ENCODE measurements around the gene TMEM151B.

DNA sequence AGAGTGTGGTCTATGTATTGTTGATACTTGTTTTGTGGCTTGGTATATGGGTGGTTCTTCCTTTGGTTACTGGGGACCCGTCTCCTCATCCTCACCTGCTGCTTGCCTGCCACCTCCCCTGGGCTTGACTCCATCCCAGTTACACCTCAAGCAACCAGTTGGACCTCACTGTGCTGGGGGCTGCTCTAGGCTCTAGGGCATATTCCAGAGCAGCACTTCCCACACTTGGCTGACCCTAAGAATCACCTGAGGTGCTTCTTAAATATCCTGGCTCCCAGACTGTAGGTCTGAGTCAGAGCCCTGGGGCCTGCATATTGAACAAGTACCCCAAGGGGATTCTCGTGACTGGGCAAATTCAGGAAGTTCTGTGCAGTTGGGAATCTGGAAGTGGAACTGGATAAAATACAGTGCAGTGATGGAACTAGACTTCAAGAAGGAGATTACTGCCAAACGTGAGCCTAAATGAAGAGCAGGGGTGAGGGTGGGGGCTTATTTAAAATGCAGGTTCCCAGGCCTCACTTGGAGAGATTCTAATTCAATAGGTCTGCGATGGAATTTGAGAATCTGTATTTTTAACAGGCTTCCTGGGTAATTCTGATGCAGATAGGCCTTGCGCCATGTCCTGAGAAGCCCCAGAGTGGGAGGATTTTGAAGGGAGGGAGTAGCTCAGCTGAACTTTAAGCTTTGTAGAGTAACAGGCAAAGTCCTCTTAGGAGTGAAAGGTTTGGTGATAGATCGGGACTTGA is 79.8 kb downstream of the TMEM151B start:
- TF ChIP-seq U2AF1 (optimal IDR thresholded peaks at IDR 0.05; ENCODE audit: low read depth, low read length): no peak
- TF ChIP-seq CTCF (IDR thresholded peaks at IDR 0.05 in 2 of 3, conservative IDR thresholded peaks at IDR 0.05 in 1 of 3; ENCODE audit: insufficient read depth in 2 of 3, low read depth in 1 of 3, low read length in 3 of 3): no peak
- no peak for TF ChIP-seq NR2C2 (CRISPR knock-in tag; IDR thresholded peaks at IDR 0.05)
- TF ChIP-seq NR2C2 (tag; IDR thresholded peaks at IDR 0.05): no peak

All from K562 (cell line).